Measurements from ENCODE around the gene ARHGAP35.
"Not testable (repeated sequence)": the region's sequence is repeated elsewhere in the genome, so short reads cannot be mapped to it uniquely, and the experiment has no call there.

ARHGAP35 gene

DNA sequence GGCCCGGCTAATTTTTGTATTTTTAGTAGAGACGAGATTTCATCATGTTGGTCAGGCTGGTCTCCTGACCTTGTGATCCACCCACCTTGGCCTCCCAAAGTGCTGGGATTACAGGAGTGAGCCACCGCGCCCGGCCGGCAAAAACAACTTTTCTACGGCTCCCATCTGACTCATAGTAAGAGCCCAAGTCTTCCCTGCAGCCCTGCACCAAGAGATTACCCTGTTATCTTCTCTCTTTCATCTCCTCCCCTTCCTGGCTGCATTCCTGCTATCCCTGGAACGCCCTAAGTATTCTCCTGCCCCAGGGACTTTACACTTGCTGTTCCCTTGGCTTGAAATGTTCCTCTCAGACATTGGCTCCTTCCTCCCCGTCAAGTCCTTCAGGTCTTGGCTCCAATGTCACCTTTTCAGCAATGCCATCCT is 16.7 kb upstream of the ARHGAP35 start:
- DNase-seq: no peak

DNA sequence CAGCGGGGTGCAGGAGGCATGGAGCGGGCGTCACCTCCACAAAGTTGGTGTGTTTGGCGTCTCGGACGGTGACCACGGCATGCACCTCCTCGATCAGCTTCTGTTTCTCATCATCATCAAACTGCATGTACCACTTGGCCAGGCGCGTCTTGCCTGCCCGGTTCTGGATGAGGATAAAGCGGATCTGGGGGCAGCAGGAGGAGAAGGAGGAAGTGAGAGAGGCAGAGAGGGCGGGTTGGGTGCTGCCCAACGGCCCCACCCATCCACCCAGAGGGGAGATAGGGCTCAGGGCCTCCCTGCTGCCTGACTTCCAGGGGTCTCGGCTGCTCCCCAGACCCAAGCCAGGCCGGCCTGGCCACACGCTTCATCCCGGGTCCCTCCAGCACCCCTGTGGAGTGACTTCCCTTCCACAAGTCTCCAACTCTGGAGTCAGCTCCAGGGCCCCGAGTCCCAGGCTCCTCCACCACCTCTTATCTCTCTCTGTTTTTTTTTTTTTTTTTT is 14.8 kb upstream of the ARHGAP35 start:
- no peak for DNase-seq

DNA sequence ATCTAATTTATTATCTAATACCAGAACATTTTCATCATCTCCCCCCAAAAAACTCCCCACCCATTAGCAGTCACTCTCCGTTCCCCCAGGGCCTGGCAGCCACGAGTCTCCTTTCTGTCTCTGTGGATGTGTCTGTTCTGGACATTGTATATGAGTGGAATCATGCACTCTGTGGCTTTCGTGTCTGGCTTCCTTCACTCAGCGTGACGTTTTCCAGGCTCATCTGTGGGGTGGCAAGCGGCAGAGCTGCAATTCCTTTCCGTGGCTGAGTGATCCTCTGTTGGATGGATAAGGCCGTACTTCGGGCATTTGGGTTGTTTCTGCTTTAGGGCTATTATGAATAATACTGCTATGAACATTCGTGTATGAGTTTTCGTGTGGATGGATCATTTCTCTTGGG is 13.3 kb upstream of the ARHGAP35 start:
- DNase-seq: no peak

DNA sequence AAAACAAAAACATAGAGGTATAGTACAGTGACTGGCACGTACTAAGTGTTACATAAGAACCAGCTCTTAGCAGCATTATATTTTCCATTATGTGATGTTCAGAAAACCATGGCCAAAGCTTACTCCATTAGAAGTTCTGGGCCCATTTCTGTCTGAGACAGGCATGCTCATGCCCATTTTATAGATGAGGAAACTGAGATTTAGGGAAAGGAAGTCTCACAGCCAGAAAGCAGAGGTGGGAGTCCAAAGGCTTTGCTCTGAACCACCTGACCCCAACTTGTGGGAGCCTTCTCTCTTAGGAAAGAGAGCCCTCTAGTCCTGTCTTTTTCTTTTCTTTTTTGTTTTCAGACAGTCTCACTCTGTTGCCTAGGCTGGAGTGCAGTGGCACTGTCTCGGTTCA is 12.4 kb upstream of the ARHGAP35 start:
- DNase-seq: no peak

DNA sequence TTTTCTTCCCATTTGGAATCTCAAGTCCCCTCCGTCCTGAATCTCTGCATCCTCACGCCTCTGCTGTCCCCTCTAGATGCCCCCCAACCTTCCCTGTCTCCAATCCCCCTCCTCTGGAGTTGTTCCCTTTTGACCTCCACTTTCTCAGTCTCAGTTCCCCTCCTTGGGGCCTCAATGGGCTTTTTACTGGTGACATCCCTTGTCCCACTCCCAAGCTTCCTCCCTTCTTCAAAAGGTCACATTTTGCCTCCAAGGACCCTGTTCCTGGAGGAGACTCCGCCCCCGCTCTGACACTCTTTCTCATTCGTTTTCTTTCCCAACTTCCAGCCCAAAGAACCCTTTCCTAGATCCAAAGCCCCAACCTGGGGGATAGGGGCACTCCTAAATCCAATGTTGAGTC is 11.2 kb upstream of the ARHGAP35 start:
- no peak for DNase-seq

DNA sequence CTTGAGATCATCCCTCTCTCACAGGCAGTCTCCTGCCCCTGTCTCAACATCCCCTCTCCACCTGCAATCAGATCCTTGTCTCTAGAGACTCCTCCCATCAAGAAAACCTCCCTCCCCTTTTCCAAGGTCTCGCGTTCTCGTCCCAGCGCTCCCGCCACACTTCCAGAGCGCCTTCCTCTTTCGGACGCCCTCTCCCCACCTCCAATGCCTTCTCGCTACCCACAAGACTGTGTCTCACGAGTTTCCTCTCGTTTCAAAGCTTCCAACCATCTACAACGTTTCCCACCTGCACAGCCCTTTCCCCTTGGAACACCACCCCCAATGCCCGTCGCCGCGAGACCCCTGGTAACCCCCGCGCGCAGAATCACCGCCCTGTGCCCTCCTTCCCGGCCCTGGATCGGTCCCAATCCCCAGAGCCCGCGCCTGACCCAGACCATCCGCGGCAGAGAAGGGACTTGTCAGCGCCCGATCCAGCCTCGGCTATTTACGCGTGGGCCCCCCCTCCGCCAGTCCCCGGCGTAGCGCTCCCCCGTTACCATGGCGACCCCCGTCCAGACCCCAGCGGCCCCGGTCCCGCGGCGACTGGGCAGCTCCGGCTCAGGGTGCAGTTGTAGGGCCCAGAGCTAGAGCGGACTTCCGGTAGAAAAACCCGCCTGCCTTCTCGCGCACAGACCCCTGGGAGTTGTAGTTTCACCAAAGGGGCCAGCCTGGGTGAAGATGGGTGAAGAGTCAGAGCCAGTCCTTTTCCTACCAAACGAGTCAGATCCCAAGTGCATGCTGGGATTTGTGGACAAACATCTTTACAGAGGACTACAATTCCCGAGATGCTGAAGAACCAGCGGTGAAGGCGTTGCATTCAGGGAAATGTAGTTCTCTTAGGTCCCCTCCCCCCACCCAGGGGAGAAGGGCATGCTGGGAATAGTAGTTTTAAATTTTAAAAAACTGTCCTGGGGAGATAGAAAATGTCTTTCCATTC is 10.3 kb upstream of the ARHGAP35 start, which contains the start of gene AP2S1:
AP2S1 (minus strand) TSS at position 619 of the 976 bp plus-strand sequence; CDS start at position 539, 80 bp downstream.
- DNase-seq: peak; percentile 97 to 99 (median 99)

DNA sequence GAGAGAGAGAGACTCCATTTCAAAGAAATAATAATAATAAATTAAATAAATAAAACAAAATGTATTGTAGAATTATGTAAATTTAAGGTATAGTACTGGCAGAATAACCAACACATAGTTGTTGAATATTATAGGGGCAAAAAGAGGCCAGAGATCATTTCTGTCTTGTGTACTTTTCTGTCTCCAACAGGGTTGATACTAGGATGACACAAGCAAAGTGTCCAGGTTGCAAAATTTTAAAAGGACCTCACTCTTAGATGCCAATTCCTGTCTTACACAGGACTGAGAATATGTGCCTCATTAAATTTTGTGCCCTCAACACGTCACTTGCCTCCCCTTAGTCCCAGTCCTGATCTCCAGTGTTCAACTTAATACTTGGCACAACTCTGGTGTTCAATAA is 8.0 kb upstream of the ARHGAP35 start:
- no peak for DNase-seq

DNA sequence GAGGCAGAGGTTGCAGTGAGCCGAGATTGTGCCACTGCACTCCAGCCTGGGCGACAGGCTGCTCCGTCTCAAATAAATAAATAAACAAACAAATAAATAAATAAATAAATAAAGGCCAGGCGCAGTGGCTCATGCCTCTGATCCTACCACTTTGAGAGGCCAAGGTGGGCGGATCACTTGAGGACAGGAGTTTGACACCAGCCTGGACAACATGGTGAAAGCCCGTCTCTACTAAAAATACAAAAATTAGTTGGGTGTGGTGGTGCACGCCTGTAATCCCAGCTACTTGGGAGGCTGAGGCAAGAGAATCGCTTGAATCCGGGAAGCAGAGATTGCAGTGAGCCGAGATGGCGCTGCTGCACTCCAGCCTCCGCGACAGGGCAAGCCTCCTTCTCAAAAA is 6.1 kb upstream of the ARHGAP35 start:
- DNase-seq: not testable (repeated sequence)

DNA sequence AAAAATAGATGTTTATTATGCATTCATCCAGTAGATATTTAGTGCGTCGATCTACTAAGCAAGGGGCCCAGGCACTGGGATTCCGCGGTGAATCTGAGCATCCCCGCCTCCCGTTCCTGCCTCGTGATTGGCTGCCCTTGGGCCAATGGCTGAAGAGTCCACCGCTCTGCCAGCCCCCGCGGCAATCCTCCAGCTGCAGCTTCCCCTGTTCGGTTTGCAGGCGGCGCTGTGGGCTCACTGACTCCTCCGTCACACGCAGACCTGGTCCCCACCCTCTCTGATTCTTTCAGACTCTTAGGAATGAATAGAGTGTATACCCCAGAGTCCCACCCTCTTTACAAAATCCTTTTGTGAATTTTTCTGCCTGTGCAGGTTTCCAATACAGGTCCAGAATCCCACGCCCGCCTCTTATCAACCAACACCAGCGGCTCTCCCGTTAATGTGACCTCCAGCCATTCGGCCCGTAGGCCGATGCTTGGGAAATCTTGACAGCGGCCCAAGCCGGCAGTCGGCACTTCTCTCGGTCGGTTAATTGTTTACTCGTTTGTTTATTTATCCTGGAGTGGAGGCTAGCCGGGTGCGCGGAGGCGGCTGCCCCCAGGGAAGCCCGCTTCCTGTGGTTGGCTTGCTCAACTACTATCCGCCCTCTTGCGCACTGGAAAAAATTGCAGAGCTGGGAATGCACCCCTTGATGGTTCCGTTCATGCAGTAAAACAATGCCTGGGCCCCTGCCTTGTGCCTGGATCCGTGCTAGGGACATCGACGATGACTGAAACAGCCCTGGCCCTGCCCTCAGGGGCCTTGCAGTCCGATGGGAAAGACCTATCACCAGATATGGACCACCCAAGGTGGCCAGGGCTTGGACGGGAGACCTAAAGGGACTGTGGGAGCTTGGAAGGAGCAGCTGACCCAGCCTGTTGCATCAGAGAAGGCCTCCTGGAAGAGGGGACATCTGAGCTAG is 4.5 kb upstream of the ARHGAP35 start:
- DNase-seq: peak in 2 of 3 experiments; percentile 86 to 93

DNA sequence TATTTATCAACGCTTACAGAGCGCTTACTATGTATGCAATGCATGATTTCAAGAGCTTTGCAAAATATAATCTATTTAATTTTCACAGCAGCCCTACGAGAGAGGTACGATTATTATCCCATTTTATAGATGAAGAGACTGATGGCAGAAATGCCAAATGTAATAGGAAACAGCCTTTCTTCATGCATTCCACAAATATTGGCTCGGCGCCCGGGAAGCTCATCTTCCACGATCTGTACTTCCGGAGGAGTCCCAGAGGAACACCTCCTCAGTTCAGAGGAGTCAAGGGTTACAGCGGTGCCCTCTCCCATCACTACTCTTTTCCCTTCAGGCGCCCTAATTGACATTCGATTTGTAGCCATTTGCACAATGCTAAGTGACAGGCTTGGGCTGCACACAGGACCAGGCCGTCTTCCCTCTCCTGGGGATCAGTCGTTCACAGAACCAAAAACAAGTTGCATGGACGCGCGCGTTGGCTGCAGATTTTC is 1.1 kb upstream of the ARHGAP35 start:
- DNase-seq: peak in 2 of 3 experiments; percentile 95 to 96

DNA sequence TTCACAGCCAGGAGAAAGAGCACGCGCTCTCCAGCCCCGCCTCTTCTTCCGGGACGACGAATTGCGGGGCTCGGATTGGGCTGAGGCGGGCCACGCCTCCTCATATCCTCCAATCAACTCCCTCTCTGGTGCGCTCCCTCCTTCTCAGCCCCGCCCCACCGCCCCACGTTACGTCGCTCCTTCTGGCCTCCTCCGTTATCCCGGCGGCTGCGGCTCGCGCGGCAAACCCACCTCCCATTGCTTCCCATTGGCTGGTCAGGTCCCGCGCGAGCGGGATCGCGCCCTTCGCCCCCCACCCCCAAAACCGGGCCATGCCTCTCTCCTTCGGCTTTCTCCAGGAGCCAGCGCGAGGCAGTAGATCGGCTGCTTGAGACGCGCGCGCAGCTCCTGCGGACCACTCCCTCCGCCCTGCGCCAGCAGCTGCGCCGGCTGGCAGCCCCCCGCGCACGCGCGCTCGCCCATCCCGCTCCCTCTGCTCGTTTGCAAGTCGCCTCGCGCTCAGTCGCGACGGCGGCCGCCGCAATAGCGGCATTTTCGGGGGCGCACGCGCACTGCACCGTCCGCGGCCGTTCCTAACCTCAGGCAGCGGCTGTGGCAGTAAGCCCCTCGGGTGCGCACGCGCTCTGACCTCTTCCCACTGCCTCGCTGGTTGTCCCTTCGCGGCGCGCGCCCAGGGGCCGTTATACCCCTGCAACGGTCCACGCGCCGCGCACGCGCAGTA is 512 bp upstream of the ARHGAP35 start:
- DNase-seq: peak; percentile 98 to 99 (median 99)

DNA sequence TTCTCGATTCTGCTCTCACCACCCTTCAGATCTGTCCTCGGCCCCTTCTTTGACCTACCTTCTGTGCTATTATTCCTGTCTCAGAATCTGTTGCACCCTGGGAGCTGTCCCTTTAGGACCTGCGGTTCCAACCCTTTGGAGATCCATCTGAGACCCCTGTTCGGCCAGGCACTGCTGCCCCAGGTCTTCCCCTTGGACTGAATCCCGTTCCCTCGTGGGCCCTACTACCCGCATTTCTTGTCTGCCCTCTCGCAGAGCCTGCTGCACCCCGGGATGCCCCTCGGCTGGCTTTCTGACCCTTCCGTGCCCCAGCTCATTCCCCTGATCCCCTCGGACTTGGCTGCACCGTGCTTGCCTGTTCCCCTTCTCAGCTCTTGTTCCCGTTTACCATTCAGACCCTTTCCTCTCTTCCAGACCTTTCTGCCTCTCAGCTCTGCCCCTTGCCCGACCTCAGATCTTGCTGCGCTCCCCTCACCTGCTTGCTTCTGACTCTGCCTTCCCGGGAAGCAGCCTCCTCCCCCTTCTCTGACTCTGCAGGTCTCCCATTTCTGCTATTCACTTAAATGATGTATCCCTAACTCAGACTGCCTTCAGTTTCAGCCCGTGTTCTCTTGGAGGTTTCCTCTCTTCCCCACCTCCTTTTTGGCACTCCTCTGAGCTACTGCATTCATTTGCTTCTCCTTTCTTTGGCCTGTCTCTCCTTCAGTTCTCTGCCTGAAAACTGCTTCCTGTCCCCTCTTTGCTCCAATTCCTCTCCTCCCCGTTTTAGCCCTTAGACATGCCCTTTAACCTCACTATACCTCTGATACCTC is 1.1 kb downstream of the ARHGAP35 start:
- peak; percentile 30 to 58 (median 57) for DNase-seq

DNA sequence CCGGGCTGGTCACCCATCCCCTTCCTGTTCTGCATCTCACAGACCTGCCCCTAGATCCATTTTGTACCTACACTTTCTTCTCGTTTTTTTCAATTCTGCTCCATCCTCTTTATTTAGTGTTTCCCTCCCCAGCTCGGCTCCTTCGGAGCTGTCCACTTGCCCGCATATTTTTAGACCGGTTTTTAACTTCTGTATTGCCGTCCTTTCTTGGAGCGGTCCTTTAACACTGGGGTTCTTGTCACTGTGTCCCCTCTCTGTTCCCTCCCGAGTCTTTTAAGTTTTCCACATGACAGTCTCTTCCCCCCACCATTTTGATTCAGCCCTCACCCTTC is 1.7 kb downstream of the ARHGAP35 start:
- DNase-seq: no peak

DNA sequence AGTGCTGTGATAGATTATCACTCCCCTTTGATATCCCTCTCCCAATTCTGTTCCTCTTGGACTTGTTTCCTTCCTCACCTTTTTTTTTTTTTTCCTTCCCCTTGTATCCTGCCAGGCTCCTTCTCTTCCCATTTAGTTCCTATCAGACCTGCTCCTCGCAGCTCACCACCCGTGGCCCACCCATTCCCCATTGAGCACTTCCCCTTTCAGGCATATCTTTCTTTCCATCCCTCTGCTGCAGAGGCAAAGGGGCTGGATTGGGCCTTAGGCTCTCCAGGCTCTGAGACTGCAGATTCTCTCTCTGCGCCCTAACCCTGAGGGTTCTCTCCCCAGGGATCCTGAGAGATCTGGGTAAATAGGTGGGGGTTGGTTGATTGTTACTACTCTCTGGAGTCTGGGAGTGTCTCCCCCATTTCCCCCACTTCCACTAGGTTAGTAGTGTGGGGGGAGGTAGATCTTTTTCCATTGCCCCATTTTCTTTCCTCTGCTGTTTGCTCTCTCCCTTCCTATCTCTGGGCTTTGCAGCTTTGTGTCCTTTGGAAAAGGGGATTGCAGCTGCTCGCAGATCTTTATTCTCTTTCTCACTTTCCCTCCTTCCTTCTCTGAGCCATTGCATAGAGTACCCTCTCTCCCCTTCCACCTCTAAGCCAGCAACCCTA is 2.3 kb downstream of the ARHGAP35 start:
- DNase-seq: no peak

DNA sequence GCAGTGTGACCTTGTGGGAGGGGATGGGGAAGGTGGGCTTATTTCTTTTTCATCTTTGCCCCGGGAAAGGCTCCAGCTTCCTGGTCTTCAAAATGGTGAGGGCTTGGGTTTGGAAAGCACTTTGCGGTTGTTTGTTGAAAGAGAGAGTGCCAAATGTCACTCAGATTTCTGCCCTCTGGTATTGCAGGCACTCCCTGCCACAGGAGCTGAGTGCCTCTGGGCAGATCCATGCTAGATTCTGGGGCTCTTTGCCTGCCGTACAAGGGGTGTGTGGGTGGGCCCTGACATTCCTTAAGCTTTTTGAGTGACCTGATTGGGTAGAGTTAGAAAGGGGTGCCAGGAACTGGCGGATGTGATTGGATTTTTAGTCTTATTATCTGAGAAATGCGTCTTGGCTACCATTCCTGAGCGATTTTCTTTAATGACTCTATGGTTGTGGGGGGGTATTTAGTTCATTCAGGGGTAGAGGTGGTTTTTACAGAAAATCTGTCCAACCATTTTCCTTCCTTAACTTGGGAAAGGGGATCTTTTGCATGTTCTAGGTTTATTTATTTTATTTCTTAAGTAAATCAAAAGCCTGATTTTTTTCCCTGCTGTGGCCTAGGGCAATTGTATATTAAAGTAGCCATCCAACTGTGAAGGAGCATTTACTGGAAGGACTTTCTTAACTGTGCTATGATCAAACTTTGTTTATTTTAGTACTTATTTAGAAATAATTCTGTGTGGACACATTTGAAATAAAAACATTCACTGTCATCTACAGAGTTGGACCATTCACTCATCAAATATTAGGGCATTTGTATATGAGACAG is 3.2 kb downstream of the ARHGAP35 start:
- peak; percentile 8 to 32 (median 30) for DNase-seq

DNA sequence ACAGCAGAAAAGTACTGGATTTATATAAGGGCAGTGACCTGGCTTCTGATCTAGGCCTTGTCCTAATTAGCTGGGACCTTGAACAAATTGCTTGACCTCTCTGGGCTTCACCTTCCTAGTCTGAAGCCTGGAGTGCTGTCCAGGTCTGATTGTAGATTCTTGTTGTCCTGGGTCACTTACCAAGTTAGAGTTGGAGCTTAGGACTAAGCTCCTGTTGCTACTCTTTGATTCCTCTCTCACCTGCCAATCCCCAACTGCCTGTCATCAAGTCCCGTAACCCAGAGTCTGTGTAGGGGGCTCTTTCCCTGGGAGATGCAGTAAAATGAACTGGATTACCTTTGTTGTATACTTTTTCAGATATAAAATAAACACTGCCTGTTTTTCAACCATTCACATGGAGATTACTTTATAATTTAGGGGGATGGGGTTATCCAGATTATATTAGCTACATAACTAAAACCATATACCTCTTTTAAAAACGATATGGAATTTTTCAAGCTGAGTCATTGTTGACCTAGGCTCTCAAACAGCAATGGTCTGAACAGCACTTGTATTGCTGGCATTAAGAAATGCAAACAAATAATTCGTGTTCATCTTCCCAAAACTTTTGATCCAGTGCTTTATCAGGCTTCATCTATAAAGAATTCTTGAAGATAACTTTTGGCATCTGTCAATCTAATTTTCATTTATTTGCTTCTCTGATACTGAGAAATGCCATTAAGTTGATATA is 5.8 kb downstream of the ARHGAP35 start:
- DNase-seq: peak in 1 of 3 experiments; percentile 29

DNA sequence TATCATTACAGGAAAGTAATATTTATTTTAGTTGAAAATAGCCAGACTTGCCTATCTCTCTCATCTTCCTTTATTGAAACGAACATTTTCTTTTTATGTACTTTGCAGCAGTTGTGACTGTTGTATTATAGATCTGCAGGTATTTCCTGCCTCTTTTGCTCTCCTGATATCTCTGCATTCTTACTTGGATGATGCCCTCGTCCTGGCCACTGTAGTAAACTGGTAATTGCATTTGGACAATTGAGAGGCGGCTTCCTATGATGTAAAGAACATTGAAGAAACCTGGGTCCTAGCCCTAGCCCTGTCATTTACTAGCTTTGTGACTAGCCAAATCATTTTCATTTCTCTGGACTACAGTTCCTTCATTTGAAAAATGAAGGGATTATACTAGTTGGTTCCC is 6.4 kb downstream of the ARHGAP35 start:
- peak in 1 of 3 experiments; percentile 24 for DNase-seq

DNA sequence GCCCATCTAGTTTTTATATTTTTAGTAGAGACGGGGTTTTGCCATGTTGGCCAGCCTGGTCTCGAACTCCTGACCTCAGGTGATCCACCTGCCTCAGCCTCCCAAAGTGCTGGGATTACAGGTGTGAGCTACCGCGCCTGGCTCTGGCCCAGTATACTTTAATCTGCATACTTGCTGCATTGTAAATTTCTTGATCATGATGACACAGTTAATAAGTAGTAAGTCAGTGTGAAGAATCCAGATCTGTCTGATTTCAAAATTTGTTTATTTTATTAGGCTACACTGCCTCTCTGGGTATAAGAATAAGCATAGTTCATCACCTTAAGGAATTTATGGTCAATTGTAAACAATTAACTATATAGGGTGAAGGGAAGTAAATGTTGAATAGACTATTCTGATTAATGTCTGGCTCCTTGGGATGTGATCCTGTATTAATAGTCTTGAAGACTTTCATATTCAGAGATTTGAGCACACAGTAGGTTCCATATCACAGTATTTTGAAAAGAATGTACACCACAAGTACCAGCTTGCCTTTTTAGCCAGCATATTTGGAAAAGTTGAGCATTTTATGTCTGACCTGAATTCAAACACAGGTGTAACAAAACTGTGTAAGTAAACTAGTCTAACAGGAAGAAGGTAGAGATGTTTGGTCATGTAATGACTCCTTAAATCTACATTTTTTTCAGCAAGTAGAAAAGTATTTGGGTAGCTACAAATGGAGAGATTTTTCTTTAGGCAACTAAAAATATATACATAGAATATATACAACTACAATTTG is 7.4 kb downstream of the ARHGAP35 start:
- DNase-seq: no peak
